Lung (tissue), 12 donors: ENCODE data around the gene TDP2. TPM values are rescaled to one million over a fixed set of nuclear protein-coding genes. Genes with fewer than 3 reads are reported as not detected.

ENCODE experiments used
- ATAC-seq: fragments of 200-7000 bp; cut with Tn5 transposase; one replicate; pipeline ENCODE4 v1.9.1; 2020; ENCODE audit warnings: moderate number of reproducible peaks; ENCODE audit not compliant: insufficient read depth, low FRiP score
- DNase-seq, 3 donors: peaks; one replicate each; pipeline ENCODE4 v3.0.0-alpha.2; 2013 to 2017
- H3K27ac ChIP-seq, 2 donors: one replicate each; pipeline ENCODE4 v1.5.1; 2013; ENCODE audit warnings: mild to moderate bottlenecking in 2 of 2, moderate library complexity in 2 of 2, control low read depth in 1 of 2, inconsistent platforms in 1 of 2, low read depth in 1 of 2, low read length in 1 of 2
- H3K27me3 ChIP-seq, 3 donors: one replicate each; pipeline ENCODE4 v1.5.1; 2013; ENCODE audit warnings: low read length in 2 of 3; ENCODE audit not compliant: control insufficient read depth in 3 of 3, insufficient read depth in 3 of 3
- H3K36me3 ChIP-seq, 4 donors: one replicate each; pipeline ENCODE4 v1.5.1; 2013; ENCODE audit warnings: low read length in 4 of 4, mild to moderate bottlenecking in 1 of 4, moderate library complexity in 1 of 4; ENCODE audit not compliant: control insufficient read depth in 4 of 4, insufficient read depth in 4 of 4
- H3K4me1 ChIP-seq, 5 donors: one replicate each; pipeline ENCODE4 v1.5.1; 2013; ENCODE audit warnings: low read length in 5 of 5, mild to moderate bottlenecking in 2 of 5, moderate library complexity in 1 of 5; ENCODE audit not compliant: control insufficient read depth in 5 of 5, insufficient read depth in 5 of 5
- H3K4me3 ChIP-seq: one replicate; pipeline ENCODE4 v1.5.1; 2013; ENCODE audit warnings: mild to moderate bottlenecking, control low read depth, moderate library complexity
- H3K9ac ChIP-seq, 2 donors: one replicate each; pipeline ENCODE4 v1.5.1; 2013; ENCODE audit warnings: low read length in 2 of 2, control low read depth in 1 of 2; ENCODE audit not compliant: insufficient read depth in 1 of 2
- H3K9me3 ChIP-seq, 4 donors: one replicate each; pipeline ENCODE4 v1.5.1; 2013; ENCODE audit warnings: low read length in 3 of 4, mild to moderate bottlenecking in 1 of 4, moderate library complexity in 1 of 4; ENCODE audit not compliant: control insufficient read depth in 4 of 4, insufficient read depth in 3 of 4
- CTCF ChIP-seq: IDR thresholded peaks from 2 replicates; pipeline ENCODE4 v1.5.1; 2012; ENCODE audit warnings: mild to moderate bottlenecking; ENCODE audit errors: control extremely low read depth, extremely low read depth
- WGBS, 2 donors: extraction: QIAGEN DNeasy Blood & Tissue Kit; methylation state at CpG; one replicate each; pipeline ENCODE4 v1.1.7; 2013; 5-methylcytosine and 5-hydroxymethylcytosine counted together
- polyA plus RNA-seq, 2 donors: library from polyadenylated mRNA; stranded (reverse); fragments of 200-250 nt; gene quantifications; one replicate each; pipeline ENCODE4 v1.2.1, GENCODE V29; 2013
- total RNA-seq, 2 donors: library from RNA; depleted of rRNA in 1 of 2; stranded (reverse); fragments of >200 nt in 1 of 2; gene quantifications; one replicate each; pipeline ENCODE4 v1.2.1, GENCODE V29; 2014 to 2021
- donor health status: control.
- donor health status: control.
- donor health status: Bipolar disorder and iron deficiency.
- donor health status: healthy.
- donor health status: DM: yes; HTN: yes; CAD: no.

TDP2 gene
- total and polyA plus RNA-seq, 4 donors: 36.8 to 56.8 (median 41.8) TPM

- Histone ChIP-seq H3K36me3 (peaks cover 27 to 71% (median 45%) of the 10 kb centered on the region in 4 donors), H3K9me3 (no peaks in the 10 kb centered on the region), H3K4me3 (no peak overlapping the region), H3K27me3 (no peaks in the 10 kb centered on the region), H3K4me1 (peaks cover 0 to 3% (median 0%) of the 10 kb centered on the region in 5 donors), H3K27ac (no peak overlapping the region), H3K9ac (no peak overlapping the region)
- no peak for ATAC-seq
- DNase-seq: no peak
- no peak for TF ChIP-seq CTCF
- 86 to 94% methylated on average over 3 of the region's 3 CpGs for WGBS, 2 donors
Measured at GRCh38 chr6:24708612-24709011, 41.9 kb upstream of the TDP2 start.

DNA sequence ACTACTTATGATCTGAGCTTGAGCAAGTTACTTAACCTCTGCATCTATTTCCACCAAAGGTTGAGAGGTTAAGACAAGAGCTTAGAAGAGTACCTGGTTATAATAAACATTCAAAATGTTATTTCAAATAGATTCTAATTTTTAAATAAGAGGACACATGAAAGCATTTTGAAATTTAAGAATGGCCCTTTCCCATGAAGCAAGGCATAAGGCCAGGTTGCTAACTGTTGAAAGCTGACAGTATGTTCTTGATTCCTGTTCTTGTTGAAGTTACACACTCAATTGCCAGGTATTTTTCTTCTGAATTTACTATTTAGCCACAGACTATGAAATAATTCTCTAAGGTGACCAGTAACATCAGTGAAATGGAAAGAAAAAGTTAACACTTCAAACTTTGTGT, 37.8 kb upstream of the TDP2 start:
- Histone ChIP-seq H3K9me3 (no peaks in the 10 kb centered on the region), H3K27me3 (no peaks in the 10 kb centered on the region), H3K4me3 (no peak overlapping the region), H3K4me1 (peaks cover 0 to 4% (median 0%) of the 10 kb centered on the region in 5 donors), H3K27ac (no peak overlapping the region), H3K36me3 (peaks cover 17 to 66% (median 37%) of the 10 kb centered on the region in 4 donors), H3K9ac (no peak overlapping the region)
- DNase-seq (no peak), ATAC-seq (no peak)
- no peak for TF ChIP-seq CTCF

- Histone ChIP-seq H3K27ac (no peak overlapping the region), H3K4me1 (peaks cover 0 to 4% (median 0%) of the 10 kb centered on the region in 5 donors), H3K36me3 (peaks cover 10 to 52% (median 28%) of the 10 kb centered on the region in 4 donors), H3K27me3 (no peaks in the 10 kb centered on the region), H3K9ac (no peak overlapping the region), H3K4me3 (no peak overlapping the region), H3K9me3 (no peaks in the 10 kb centered on the region)
- ATAC-seq (no peak), DNase-seq (no peak)
- WGBS, 2 donors: 79 to 80% methylated on average over 4 of the region's 4 CpGs
- TF ChIP-seq CTCF: no peak
Measured at GRCh38 chr6:24702720-24703282, 36.1 kb upstream of the TDP2 start.
